Amniotic stem cell (primary cell): ENCODE data around the gene GGT1.
A peak's percentile ranks its signal among the peaks of the same experiment; 100 is the strongest.
"Not testable (repeated sequence)": the region's sequence is repeated elsewhere in the genome, so short reads cannot be mapped to it uniquely, and the experiment has no call there.

ENCODE experiments used
- DNase-seq: peaks from one replicate; lab custom pipeline; 2025; lab: John Stamatoyannopoulos, UW

Gene GGT1

DNA sequence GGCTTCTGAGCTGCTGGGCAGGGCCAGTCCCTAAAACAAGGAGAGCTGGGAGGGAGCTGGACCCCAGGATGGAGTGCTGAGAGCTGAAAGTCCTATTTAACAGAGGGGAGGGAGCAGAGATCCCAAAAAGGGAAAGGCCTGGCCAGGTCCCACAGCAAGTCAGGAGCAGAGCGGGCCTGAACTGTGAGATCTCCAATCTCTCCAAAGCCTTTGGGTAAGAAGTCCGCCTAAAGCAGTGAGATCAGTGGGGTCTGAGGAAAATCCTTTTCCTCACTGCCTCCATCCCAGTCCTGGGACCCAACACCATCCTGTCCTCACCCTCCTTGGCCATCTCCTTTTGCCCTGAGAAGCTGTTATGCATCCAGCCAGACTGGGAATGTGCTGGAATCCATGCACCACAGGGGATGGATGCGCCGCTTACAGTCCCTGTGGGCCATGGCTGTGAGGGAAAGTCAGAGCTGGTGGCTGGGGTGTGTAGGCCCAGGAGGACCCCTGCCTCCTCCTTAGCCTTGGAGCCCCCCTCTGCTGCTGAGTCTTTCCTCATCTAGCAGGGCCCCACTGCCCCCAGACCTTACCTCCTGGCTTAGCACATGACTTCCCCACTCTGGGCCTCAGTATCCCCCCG, 18.7 kb upstream of the GGT1 start:
- DNase-seq = no peak

DNA sequence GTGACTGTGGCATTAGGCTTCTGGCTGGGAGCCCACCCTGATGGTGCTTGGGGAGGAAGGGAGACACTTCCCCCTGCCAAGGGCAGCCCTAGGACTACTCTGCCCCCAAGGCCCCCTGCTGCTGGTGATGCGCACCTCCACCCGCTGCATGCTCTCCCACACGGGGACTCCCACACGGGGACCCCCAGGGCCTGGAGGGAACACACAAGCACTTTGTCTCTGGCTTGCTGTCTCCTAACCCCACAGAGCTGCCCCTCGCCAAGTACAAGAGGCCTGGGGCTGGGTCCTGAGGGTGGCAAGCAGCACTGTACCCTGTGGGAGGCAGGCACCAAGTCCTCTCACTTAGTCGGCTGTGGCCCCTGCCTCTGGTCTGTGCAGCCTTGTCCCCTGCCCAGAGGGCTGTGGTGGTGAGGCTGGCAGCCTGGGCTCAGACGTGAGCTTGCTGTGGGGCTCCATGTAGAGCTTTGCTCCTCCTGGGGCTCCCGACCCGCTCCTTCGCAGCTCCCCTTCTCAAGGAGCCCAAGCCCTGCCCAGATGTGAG, 18.1 kb upstream of the GGT1 start:
- DNase-seq = no peak

DNA sequence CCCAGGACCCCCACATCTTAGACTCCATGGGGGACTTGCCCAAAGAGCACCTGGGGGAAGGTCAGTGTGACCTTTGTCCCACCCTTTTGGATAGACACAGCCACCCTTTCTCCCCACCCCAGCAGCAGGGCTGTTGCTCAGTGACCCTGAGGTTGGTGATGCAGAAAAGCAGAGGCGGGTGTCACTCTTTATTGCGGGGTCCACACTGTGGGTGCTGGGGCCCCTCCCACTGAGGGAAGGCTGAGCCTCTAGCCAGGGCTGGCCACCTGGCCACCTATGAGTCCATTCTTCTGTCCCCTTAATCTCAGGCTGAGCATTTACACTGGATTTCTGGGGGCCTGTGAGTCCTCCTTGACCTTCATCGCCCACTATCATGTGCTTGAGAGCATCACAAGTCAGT, 17.5 kb upstream of the GGT1 start:
- DNase-seq = no peak

DNA sequence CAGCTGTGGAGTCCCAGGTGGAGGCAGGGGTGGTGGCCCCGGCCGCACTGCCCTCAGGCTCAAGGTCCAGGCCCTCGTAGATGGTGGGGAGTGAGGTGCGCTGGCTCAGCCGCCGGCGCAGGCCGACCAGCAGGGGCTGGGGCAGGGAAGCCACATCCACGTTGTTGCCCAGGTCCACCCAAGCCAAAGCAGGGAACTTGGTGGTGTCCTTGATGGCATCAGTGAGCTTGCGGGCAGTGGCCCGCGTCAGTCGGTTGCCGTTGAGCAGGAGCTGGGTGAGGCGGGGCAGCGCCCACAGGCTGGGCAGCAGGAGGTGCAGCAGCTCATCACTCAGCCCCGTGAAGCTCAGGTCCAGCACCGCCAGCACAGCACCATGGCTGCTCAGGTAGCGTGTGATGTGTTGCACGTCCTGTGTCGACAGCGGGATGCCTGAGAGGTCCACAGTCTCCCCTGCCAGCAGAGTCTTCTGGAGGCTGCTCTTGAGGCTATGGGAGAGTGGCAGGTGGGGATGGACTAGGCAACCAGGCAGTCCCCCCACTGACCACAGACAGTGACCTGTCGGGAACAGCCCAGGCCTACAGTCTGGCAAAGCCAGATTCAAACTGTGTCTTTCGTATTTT, 17.0 kb upstream of the GGT1 start:
- DNase-seq = no peak

DNA sequence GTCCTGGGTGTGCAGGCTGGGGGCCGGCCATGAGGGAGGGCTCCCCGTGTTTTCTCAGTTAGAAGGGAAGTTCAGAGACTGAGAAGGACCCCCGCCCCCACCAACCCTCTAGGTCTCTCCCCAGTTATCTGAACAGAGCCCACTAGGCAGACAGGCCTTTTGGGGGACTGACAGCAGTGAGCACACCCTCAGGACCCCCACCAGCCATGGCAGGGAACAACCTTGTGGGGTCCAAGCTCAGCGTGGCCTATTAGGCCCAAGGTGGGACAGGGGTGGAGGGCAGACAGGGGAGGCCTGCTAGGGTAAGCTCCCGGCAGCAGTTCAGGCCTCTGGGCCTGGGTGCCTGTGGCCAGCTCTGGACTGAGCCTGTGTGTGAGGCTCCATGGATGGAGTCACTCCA, 15.7 kb upstream of the GGT1 start:
- DNase-seq = no peak

DNA sequence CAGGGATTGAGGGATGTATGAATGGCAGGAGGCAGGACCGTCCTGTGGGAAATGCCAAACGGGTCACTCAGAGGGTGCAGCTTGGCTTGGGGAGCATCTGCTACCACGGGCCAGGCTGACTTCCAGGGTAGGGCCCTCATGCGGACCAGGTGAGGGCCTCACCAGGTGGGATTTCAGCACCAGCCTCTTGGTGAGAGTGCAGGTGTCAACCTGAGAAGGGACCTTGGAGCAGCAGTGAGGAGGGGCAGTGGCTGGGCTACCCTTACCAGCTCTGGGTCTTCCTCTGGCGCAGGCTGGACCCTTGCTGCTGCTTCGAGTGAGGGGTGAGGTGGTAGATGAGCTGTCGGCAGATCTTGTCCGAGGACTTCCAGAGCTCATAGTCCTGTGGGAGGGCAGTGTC, 15.0 kb upstream of the GGT1 start:
- no peak for DNase-seq

DNA sequence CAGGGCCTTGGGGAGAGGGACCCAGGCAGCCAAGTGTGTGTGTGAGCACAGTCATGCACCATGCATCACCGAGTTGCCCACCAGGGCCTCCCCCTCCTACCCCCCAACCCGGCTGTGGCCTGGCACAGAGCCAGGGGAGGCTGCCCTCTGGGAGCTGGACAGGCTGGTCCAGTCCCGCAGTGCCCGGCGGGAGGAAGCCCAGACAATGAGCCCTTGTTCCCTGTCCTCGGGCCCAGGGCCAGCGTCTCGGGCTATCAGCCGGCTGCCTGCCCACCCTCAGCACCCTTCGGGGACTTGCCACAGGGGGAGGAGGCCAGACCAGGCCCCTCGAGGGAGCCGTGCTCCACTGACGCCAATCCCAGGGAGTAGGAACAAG, 14.6 kb upstream of the GGT1 start:
- no peak for DNase-seq

DNA sequence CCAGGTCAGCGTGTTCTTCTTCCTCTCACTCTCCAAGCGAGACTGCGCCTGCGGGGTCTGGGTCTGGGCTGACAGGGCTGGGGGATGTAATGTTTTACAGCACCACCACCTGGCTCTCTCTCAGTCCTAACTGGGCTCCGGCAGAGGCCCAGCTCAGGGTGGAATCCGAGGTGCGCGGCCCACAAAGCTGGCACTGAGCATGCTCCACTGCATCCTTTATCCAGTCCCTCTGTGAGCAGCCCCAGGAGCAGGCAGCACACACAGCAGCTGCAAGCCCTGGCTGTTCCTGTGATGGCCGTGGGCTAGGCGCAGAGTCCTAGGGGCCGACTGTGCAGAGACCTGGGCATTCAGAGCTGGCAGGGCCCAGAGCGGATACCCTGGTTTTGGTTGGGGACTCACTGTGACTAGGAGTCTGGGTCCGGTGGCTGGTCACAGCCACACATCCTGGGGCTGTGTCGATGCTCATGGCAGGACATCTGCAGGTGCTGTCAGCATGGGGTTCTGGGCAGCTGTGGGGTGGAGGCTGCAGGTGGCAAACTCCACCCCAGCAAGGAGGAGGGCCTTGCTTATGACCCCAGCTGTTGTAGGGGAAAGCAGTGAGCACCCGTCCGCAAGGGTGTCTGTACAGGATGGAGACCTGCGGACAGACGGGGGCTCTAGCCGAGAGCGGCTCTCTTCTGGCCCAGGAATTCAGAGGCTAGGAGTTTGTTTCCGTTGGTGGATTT, 14.1 kb upstream of the GGT1 start:
- DNase-seq = no peak

DNA sequence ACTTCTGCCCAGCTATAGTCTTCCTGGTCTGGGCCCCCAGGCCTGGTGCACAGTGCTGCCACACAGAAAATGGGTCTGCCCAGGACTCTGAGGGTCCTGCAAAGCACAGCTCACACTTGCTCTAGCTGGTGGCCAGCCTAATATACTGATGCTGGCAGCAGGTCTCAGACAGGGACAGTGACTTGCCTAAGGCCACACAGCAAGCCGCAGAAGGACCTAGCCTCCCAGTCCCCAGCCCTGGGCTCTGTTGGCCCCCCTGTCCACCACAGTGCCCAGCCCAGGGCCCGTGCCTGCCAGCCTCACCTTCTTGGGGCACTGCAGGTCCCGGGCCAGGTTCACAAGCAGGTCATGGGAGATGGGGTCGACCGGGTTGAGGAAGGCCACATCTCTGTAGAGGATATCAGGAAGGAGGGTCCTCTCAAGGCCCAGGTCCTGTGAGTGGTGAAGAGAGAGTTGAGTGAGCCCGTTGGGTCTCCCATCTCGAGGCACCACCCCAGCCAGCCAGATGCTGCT, 13.4 kb upstream of the GGT1 start:
- no peak for DNase-seq

DNA sequence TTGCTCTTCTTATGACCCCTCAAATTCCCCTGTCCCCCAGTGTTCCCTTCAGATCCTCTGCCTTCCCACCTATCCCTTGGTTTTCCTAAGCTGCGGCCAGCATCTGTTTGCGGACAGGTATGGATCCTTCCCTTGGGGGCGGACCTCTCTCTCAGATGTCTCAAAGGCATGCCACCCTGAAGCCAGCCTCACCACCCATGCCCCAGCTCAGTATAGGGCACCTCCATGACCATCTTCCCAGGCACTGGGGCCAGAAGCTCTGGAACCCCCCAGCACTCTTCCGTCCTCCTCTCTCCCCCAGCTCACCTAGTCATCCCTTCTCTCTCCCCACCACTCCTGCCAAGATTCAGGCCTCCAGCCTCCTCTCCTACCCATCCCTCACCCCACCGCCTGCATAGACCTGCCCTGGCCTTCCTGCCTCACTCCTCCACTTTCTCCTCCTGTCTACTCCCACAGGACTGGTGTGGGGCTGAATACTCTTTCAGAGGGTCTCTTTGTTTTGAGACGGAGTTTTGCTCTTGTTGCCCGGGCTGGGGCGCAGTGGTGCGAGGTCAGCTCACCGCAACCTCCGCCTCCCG, 12.3 kb upstream of the GGT1 start:
- no peak for DNase-seq

DNA sequence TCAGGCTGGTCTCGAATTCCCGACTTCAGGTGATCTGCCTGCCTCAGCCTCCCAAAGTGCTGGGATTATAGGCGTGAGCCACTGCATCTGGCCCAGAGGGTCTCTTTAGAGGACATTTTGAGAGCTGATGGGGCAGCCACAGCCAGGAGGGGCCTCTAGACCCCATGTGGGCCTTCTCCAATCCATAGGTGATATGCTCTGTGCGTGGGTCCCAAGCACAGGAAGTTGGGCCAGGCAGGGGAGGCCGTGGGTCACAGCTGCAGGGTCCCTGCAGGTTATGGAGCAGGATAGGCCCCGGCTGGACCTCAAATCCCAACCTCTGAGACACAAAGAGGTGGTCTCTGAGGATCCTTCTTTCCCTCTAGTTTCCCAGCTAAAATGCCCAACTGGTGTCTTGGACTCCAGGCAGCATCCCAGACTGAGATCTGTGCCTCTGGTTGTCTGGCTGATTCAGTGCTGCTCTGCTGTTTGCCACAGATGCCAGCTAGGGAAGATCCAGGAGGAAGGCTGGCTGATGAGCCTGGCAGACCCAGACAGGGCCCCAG, 11.6 kb upstream of the GGT1 start:
- no peak for DNase-seq

DNA sequence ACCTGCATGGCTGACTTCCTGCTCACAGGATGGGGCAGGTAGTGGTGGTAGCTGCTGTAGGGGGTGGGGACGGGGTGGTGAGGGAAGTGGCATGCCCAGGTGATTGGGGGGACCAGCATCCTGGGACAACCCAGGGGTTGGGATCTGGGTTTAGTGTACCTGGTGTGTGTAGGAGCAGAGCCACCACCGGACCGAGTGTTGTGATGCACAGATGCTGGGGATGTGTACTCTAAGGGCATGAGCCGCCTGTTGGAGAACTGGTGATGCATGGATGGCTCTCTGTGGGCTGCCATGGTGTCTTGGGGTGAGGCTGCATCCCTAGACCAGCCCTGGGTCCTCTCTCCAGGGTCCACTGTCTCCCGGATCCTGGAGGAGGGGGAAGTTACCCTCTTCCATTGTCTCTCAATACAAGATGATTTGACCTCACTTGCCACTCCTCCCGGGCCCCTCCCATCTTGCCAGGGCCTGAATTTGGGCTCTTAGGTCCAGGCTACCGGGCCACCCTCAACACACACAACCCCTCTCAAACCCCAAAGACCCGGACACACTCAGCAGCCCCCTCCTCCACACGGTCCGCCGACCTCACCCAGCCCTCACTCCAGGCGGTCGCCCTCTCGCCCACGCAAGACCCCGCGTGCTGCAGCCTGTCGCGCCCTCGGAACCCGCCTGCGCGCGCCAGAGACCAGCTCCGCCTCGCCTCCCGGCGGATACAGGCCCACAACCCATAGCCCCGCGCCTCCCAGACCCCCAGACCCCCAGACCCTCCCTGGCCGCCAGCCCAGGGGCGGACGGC, 10.7 kb upstream of the GGT1 start:
- DNase-seq = no peak

DNA sequence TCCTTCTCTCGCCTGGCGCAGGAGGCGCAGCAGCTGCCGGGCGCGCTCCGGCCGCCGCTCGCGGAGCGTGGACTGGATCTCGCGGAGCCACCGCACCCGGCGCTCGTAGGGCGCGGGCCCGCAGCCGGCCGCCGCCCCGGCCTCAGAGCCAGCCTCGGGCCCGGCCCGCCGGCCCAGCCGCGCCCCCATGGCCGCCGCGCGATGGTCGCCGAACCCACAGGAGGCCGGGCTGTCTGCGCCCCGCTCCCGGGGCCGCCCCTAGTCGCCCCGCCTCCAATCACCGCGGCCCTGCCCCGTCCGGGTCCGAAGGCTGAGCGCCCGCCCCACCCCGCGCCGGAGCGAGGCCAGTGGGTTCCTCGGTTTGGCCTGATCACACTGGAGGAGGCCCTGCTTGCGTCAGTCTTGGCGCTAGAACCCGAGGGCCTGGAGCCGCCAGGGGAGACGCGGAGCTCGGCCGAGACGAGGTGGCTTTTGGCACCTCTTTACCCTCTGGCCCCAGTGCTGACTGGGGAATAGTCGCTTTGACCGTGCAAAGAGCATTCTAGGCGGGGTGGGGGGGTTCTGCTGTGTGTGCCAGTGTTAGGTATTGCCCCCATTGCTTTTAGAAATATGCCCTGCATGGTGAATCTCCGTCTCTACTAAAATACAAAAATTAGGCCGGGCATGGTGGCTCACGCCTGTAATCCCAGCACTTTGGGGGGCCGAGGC, 10.0 kb upstream of the GGT1 start, which contains the start of gene LRRC75B:
Gene LRRC75B, minus strand, starts transcription at position 223 of the 708 bp plus-strand sequence. Its CDS starts 34 bp downstream, at position 189.
- peak; percentile 60 for DNase-seq

DNA sequence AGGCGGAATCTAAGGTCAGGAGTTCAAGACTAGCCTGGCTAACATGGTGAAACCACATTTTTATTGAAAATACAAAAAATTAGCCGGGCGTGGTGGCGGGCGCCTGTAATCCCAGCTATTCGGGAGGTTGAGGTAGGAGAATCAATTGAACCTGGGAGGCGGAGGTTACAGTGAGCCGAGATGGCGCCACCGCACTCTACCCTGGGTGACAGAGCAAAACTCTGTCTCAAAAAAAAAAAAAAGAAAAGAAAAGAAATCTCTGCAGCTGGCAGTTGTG, 9.5 kb upstream of the GGT1 start:
- DNase-seq = not testable (repeated sequence)

DNA sequence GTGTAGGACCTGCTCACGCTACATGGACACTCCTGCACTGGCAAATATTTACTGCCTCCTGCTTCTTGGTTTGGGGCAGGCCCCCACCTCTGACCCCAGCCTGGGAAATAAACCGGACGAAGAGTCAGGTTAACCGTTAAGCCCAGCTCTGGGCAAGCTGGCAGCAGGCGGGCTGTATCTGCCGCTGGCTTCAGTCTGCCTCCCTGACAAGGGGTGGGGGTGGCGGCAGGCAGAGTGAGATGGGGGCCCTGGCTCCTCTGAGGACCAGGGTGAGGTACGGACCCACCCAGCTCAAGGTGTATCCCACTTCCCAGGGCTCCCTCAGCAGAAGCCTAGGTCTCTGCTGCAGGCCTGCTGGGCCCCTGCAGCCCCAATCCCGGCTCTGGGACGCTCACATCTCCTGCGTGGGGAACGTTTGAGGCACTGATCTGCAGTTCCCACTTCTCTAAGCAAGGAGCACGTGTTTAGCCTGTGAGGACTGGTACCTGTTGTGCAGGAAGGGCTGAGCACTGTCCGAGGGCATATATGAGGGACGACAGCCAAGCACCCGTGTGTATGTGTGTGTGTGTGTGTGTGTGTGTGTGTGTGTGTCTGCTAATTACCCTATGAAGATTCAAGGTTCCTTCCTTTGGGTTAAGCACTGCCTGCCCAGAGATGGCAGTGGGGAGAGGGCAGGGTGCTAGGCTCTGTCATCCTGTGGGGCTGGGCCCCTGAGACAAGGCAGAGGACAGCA, 9.0 kb upstream of the GGT1 start:
- DNase-seq = no peak

DNA sequence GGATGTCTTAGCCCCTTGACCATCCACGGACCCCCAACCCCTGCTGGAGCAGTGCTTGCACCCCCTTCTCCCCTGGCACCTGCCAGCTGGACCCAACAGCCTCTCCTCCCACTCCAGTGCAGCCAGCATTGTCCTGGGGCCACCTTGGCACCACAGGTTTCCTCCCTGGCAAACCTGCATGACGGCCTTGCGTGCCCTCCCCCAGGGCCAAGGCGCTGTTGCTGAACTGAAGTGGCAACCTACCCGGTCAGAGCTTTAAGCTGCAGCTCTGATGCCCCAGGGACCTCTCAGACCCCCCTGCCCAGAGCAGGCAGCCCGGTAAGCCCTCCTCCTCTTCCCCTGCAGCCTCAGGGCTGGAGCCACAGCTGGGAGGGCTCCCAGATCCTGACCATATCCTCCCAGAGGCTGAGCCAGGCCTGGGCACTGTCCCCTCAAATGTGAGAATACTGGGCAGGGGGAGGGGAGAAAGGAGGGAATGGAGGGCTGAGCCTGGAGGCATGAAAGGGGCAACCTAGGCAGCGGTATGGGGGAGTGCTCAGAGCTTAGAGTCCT, 8.3 kb upstream of the GGT1 start:
- no peak for DNase-seq

DNA sequence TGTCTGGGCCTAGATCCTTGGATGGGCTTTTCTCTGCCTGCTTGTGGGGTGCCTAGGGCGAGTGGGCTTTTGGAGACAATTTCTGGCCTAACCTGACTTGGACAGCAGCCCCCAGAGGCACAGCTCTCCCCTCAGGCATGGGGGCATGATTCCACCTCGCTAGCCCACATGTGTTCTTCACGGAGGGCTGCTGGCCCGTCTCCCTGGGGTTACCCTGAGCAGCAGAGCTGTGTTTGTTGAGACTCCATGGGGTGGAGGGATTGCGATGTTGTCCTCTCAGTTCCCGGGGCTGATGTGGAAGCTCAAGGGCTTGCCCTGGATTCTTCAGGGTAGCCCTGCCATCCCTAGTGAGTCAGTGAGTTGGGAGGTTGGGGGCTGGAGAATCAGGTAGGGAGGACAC, 7.8 kb upstream of the GGT1 start:
- no peak for DNase-seq

DNA sequence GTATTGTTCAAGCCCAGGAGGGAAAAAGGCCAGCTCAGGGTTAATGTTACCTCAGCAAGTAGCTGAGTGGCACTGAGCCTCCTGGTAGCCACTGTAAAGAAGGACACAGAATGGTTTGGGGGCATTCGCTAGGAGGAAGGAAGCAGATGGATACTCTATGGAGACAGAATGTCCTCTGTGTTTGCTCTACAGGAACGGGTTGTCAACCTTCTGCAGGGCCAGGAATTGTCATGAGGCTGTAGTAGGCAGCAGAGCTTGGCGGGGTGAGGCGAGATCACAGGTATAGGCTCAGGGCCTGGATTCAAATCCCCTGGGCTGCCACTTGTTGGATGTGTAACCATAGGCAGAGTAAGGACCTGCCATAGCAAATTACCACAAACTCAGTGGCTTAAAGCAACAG, 7.1 kb upstream of the GGT1 start:
- DNase-seq = no peak

DNA sequence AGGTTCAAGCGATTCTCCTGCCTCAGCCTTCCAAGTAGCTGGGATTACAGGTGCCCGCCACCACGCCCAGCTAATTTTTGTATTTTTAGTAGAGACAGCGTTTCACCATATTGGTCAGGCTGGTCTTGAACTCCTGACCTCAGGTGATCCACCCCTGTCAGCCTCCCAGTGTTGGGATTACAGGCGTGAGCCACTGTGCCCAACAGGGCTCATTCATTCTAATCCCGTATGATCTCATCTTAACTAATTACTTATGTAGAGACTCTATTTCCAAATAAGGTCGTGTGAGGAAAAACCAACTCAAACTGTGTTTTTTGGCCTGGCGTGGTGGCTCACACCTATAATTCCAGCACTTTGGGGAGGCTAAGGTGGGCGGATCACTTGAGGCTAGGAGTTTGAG, 5.9 kb upstream of the GGT1 start:
- not testable (repeated sequence) for DNase-seq

DNA sequence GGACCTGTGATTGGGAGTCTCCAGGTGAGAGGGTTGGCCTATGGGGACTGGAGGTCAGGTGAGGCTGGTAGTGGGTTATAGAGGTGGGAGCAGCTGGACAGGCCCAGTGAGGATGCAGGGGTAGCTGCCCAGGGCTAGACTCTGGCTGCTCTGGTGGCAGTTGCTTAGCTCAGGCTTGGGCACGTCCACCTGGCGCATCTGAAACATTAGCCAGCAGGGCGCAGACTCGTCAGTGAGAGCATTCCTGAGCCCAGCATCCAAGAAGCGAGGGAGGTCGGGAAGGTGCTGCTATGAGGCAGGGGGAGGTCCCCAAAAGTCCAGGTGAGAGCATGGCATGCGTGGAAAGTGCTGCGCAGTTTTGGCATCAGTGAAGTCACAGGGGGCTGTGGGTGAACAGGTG, 3.5 kb upstream of the GGT1 start:
- DNase-seq = no peak
